Heart left ventricle (tissue), 13 donors: ENCODE data around the gene SGPP2.

Source experiments
- POLR2A ChIP-seq, 2 donors: fragments of 450-650 bp; IDR thresholded peaks; one replicate each; pipeline ENCODE4 v1.6.1; 2017; ENCODE audit warnings: antibody characterized with exemption in 2 of 2, mild to moderate bottlenecking in 2 of 2, moderate library complexity in 2 of 2
- TF ChIP-seq, protein P1 (sequence below), 12 donors: fragments of 200-600 bp; sonication (generic) in 4 of 12; IDR thresholded peaks; one replicate each; pipeline versions ENCODE4 v1.5.0 to v1.8.0; 2018 to 2022; ENCODE audit warnings: antibody characterized with exemption in 12 of 12, mild to moderate bottlenecking in 5 of 12
- donor health status: ischemic (EF 13 %, LVEDD 7.1; RV severe dilation, severe dysfunction).
- donor health status: DM: no; HTN: yes; CAD: no.
- donor health status: DM: no; HTN: no; CAD: no.
- donor health status: ischemic (EF 25% LVEDD 6.9; RV normal size, moderate dysfunction).
- donor health status: ischemic (EF 25% LVEDD 5.7; RV mildly dilated, moderate dysfunction).
- donor health status: ischemic (EF 35%, LVEDD 5.7; RV mildly dilated, moderate dysfunction).
- donor health status: nonischemic (EF 11% LVEDD 7.7; RV severe dilation, severe dysfunction).
- donor health status: DM: yes; HTN: yes; CAD: no.
- donor health status: PGD.
- donor health status: ischemic (EF 29% LVEDD 5.4; RV normal size, mild dysfunction).
- donor health status: nonischemic (EF 23%, LVEDD 6.1; RV moderate dilation, normal function).

GRCh38 chr2:222518570-222519381 lies 94.4 kb downstream of the SGPP2 start:
- TF ChIP-seq, protein P1, sequence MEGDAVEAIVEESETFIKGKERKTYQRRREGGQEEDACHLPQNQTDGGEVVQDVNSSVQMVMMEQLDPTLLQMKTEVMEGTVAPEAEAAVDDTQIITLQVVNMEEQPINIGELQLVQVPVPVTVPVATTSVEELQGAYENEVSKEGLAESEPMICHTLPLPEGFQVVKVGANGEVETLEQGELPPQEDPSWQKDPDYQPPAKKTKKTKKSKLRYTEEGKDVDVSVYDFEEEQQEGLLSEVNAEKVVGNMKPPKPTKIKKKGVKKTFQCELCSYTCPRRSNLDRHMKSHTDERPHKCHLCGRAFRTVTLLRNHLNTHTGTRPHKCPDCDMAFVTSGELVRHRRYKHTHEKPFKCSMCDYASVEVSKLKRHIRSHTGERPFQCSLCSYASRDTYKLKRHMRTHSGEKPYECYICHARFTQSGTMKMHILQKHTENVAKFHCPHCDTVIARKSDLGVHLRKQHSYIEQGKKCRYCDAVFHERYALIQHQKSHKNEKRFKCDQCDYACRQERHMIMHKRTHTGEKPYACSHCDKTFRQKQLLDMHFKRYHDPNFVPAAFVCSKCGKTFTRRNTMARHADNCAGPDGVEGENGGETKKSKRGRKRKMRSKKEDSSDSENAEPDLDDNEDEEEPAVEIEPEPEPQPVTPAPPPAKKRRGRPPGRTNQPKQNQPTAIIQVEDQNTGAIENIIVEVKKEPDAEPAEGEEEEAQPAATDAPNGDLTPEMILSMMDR (IDR thresholded peaks at IDR 0.05): no peak
- no peak for TF ChIP-seq POLR2A (IDR thresholded peaks at IDR 0.05)
